ENCODE measurements around the gene ZNF648. TPM values are rescaled to one million over a fixed set of nuclear protein-coding genes. Genes with fewer than 3 reads are reported as not detected.
"Not testable (repeated sequence)": the region's sequence is repeated elsewhere in the genome, so short reads cannot be mapped to it uniquely, and the experiment has no call there.

ZNF648 gene
- total RNA-seq, 3 donors from 2014 or later = 0.07 TPM; not detected in 2

DNA sequence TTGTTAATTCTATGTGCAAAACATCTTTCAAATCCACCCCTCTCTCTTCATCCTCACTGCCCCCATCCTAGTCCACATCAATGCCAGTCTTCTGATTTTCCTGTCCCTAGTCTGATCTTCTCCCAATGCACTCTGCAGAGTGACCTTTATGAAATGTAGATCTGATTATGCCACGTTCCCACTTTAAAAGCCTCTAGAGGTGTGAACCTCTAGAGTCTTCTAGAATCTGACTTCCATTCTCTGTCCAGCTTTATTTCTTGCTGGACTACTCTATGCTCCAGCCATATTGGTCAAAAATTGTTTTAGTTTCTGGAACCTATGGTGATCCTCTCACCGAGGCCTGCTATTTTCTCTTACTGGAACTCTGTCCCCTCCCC lies 32.5 kb downstream of the ZNF648 start:
- DNase-seq = no peak
- intact Hi-C loops (cut with DNase I, micrococcal nuclease) = no loop called here
- Histone ChIP-seq H3K4me1 (ENCODE audit: low read depth) (peaks cover 5% of the 10 kb centered on the region), H3K4me3 (no peak overlapping the region), H3K36me3 (ENCODE audit: low read depth) (no peaks in the 10 kb centered on the region), H3K9me3 (no peaks in the 10 kb centered on the region)
- TF ChIP-seq, protein P1, sequence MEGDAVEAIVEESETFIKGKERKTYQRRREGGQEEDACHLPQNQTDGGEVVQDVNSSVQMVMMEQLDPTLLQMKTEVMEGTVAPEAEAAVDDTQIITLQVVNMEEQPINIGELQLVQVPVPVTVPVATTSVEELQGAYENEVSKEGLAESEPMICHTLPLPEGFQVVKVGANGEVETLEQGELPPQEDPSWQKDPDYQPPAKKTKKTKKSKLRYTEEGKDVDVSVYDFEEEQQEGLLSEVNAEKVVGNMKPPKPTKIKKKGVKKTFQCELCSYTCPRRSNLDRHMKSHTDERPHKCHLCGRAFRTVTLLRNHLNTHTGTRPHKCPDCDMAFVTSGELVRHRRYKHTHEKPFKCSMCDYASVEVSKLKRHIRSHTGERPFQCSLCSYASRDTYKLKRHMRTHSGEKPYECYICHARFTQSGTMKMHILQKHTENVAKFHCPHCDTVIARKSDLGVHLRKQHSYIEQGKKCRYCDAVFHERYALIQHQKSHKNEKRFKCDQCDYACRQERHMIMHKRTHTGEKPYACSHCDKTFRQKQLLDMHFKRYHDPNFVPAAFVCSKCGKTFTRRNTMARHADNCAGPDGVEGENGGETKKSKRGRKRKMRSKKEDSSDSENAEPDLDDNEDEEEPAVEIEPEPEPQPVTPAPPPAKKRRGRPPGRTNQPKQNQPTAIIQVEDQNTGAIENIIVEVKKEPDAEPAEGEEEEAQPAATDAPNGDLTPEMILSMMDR (IDR thresholded peaks at IDR 0.05) = no peak
- no peak for ATAC-seq

DNA sequence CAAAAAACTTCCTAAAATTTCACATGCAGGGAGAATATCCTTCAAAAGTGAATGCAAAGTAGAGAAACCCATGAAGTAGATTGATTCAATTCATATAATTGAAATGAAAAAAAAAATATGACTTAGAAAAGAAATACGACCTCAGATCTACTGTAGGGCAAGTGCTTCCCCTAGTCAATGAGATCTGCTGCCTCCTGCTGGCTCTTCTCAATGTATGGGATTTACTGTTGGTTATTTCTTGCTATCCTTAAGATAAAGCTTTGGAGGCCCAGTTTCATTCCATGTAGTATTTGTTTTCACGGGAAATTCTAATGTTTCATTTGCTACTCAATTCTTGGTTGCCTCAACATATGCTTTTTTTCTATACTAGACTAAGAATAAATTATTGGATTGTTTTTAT lies 46.2 kb downstream of the ZNF648 start:
- H3K9me3 ChIP-seq = no peaks in the 10 kb centered on the region
- H3K4me1 ChIP-seq (ENCODE audit: low read depth) = no peaks in the 10 kb centered on the region
- intact Hi-C loops (cut with DNase I, micrococcal nuclease) = no loop called here
- DNase-seq = no peak
- no peak for ATAC-seq
- TF ChIP-seq, protein P1 (IDR thresholded peaks at IDR 0.05) = no peak
- H3K4me3 ChIP-seq = no peak overlapping the region
- H3K36me3 ChIP-seq (ENCODE audit: low read depth) = no peaks in the 10 kb centered on the region

DNA sequence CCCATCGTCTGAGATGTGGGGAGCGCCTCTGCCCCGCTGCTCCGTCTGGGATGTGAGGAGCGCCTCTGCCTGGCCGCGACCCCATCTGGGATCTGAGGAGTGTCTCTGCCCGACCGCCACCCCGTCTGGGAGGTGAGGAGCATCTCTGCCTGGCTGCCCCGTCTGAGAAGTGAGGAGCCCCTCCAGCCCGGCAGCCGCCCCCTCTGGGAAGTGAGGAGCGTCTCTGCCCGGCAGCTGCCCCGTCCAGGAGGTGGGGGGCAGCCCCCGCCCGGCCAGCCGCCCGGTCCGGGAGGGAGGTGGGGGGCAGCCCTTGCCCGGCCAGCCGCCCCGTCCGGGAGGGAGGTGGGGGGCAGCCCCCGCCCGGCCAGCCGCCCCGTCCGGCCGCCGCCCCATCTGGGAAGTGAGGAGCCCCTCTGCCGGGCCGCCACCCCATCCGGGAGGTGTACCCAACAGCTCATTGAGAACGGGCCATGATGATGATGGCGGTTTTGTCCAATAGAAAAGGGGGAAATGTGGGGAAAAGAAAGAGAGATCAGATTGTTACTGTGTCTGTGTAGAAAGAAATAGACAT lies 50.6 kb downstream of the ZNF648 start:
- ATAC-seq; H3K4me3 ChIP-seq; DNase-seq; intact Hi-C loops (cut with DNase I, micrococcal nuclease); H3K36me3 ChIP-seq (ENCODE audit: low read depth); H3K4me1 ChIP-seq (ENCODE audit: low read depth); H3K9me3 ChIP-seq: not testable (repeated sequence)

DNA sequence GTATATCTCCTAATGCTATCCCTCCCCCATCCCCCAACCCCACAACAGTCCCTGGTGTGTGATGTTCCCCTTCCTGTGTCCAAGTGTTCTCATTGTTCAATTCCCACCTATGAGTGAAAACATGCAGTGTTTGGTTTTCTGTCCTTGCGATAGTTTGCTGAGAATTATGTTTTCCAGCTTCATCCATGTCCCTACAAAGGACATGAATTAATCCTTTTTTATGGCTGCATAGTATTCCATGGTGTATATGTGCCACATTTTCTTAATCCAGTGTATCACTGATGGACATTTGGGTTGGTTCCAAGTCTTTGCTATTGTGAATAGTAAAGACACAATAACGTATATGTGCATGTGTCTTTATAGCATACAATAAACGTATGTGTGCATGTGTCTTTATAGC lies 56.1 kb downstream of the ZNF648 start:
- H3K9me3 ChIP-seq; DNase-seq; H3K36me3 ChIP-seq (ENCODE audit: low read depth); H3K4me1 ChIP-seq (ENCODE audit: low read depth); H3K4me3 ChIP-seq; intact Hi-C loops (cut with DNase I, micrococcal nuclease); ATAC-seq: not testable (repeated sequence)

DNA sequence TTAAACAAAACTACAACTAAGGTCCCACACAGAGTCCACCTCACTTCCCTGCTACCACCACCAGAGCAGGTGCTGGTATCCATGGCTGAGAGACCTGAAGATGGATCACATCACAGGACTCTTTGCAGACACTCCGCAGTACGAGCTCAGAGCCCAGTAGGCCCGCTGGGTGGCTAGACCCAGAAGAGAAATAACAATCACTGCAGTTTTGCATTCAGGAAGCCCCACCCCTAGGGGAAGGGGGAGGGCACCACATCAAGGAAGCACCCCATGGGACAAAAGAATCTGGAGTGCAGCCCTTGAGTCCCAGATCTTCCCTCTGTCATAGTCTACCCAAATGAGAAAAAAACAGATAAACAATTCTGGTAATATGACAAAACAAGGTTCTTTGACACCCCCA lies 56.9 kb downstream of the ZNF648 start:
- H3K4me3 ChIP-seq = no peak overlapping the region
- no peak for DNase-seq
- intact Hi-C loops (cut with DNase I, micrococcal nuclease) = no loop called here
- H3K4me1 ChIP-seq (ENCODE audit: low read depth) = no peaks in the 10 kb centered on the region
- TF ChIP-seq, protein P1 (IDR thresholded peaks at IDR 0.05) = no peak
- no peak for ATAC-seq
- no peaks in the 10 kb centered on the region for H3K36me3 ChIP-seq (ENCODE audit: low read depth)
- H3K9me3 ChIP-seq = peaks cover 7% of the 10 kb centered on the region
